Gastroesophageal sphincter (tissue), 4 donors: ENCODE measurements around the gene FNDC11. TPM values are rescaled to one million over a fixed set of nuclear protein-coding genes. Genes with fewer than 3 reads are reported as not detected.

Experiments used
- ATAC-seq: fragments of 150-250 bp; one replicate; pipeline ENCODE4 v1.9.1; 2016; ENCODE audit warnings: mild to moderate bottlenecking, moderate library complexity
- H3K27ac ChIP-seq, 4 donors: fragments of 200-600 bp; sonication (generic) in 3 of 4; 1 replicate in 3 of 4; 2 replicates in 1 of 4; pipeline ENCODE4 v1.5.1; 2016 to 2019
- H3K27me3 ChIP-seq: fragments of 200-600 bp; sonication (generic); one replicate; pipeline ENCODE4 v1.5.1; 2019
- H3K36me3 ChIP-seq, 2 donors: fragments of 200-600 bp; sonication (generic); one replicate each; pipeline ENCODE4 v1.5.1; 2019; ENCODE audit warnings: control low read depth in 1 of 2
- H3K4me1 ChIP-seq, 3 donors: fragments of 200-600 bp; sonication (generic); 1 replicate in 2 of 3; 2 replicates in 1 of 3; pipeline ENCODE4 v1.5.1; 2016 to 2019; ENCODE audit warnings: control low read depth in 2 of 3
- H3K4me3 ChIP-seq, 2 donors: fragments of 200-600 bp; sonication (generic); one replicate each; pipeline ENCODE4 v1.5.1; 2019; ENCODE audit warnings: mild to moderate bottlenecking in 1 of 2, moderate library complexity in 1 of 2
- H3K9me3 ChIP-seq, 3 donors: fragments of 200-600 bp; sonication (generic); one replicate each; pipeline ENCODE4 v1.5.1; 2017 to 2019; ENCODE audit warnings: control low read depth in 2 of 3
- CTCF ChIP-seq, 4 experiments: fragments of 200-600 bp in 2 of 4; fragments of 450-650 bp in 2 of 4; sonication (generic) in 1 of 4; IDR thresholded peaks; one replicate each; pipeline ENCODE4 v1.5.1; 2017 to 2019; ENCODE audit warnings: antibody characterized with exemption in 4 of 4, mild to moderate bottlenecking in 2 of 4, moderate library complexity in 2 of 4
- EP300 ChIP-seq: sonication (generic); formaldehyde crosslinking; IDR thresholded peaks from one replicate; pipeline ENCODE4 v1.6.1; 2017; ENCODE audit warnings: antibody characterized with exemption, mild to moderate bottlenecking
- POLR2A ChIP-seq, 2 donors: fragments of 450-650 bp; IDR thresholded peaks; one replicate each; pipeline ENCODE4 v1.6.1; 2017; ENCODE audit warnings: antibody characterized with exemption in 2 of 2, mild to moderate bottlenecking in 2 of 2, moderate library complexity in 1 of 2
- POLR2AphosphoS5 ChIP-seq: sonication (generic); formaldehyde crosslinking; IDR thresholded peaks from one replicate; pipeline ENCODE4 v1.6.1; 2017; ENCODE audit warnings: antibody characterized with exemption
- WGBS, 2 donors: methylation state at CpG; one replicate each; pipeline ENCODE4 v1.1.5; 2018; ENCODE audit warnings: low coverage in 1 of 2; 5-methylcytosine and 5-hydroxymethylcytosine counted together
- total RNA-seq, 4 donors: library from RNA; depleted of rRNA; stranded (reverse); fragments of >200 nt; gene quantifications; one replicate each; pipeline ENCODE4 v1.1.0, GENCODE V29; 2016

Gene FNDC11
- total RNA-seq, 4 donors from 2014 or later = 0.27 TPM; not detected in 3

DNA sequence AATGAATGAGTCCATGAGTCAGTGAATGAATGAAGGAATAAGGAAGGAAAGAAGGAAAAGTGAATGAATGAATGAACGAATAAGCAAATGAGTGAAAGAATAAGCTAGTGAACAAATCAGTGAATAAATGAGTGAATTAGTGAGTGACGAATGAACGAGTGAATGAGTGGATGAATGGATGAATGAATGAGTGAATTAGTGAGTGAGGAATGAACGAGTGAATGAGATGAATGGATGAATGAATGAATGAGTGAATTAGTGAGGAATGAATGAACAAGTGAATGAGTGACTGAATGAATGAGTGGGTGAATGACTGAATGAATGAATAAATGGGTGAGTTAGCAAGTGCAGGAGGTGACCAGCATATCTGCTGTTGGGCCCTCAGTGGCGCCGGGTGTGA is 10.2 kb upstream of the FNDC11 start:
- H3K9me3 ChIP-seq = no peaks in the 10 kb centered on the region
- 78 to 86% methylated on average over 4 to 6 of the region's 6 CpGs for WGBS, 2 donors
- ATAC-seq = no peak
- no peaks in the 10 kb centered on the region for H3K4me1 ChIP-seq
- peaks cover 53% of the 10 kb centered on the region for H3K27me3 ChIP-seq
- TF ChIP-seq CTCF (IDR thresholded peaks at IDR 0.05) = no peak
- TF ChIP-seq EP300 = no peak
- no peak for TF ChIP-seq POLR2A (IDR thresholded peaks at IDR 0.05)
- TF ChIP-seq POLR2AphosphoS5 = no peak
- no peak overlapping the region for H3K27ac ChIP-seq
- no peaks in the 10 kb centered on the region for H3K36me3 ChIP-seq
- no peak overlapping the region for H3K4me3 ChIP-seq

DNA sequence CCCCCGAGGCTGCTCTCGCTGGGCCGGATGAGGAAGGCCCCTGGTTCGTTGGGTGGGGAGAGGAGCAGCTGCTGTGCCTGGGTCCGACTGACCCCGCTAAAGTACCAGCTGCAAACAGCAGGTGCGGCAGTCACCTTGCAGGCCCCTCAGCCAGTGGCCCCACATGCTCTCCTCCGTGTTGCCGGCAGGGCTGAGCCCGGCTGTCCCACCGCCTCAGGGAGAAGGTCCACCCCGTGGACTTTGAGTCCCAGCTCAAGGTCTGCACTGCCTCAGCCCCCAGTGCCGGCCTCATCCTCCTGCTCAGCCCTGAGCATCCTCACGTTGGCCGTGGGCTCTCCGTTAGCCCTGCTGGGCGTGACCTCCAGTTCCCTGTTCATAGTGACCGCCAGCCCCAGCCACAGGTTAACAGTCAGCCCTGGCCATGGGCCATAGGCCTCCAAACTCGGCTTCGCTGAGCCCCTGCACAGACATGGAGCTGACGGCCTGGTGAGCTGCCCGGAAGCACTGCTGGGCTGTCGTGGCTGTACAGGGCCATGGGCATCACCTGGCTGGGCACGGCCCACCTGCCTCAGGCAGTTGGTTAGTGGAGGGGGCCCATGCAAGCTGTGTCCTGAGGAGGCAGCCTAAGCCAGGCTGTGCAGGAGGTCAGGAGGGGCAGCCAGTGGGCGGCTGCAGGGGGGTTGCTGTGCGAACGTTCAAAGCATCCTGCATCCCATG is 9.6 kb upstream of the FNDC11 start:
- no peak for ATAC-seq
- Histone ChIP-seq H3K4me1 (no peaks in the 10 kb centered on the region), H3K9me3 (no peaks in the 10 kb centered on the region), H3K27ac (no peak overlapping the region), H3K4me3 (no peak overlapping the region), H3K27me3 (peaks cover 56% of the 10 kb centered on the region), H3K36me3 (no peaks in the 10 kb centered on the region)
- WGBS, 2 donors = 40 to 80% methylated on average over 1 to 2 of the region's 27 CpGs
- no peak for TF ChIP-seq POLR2AphosphoS5
- no peak for TF ChIP-seq POLR2A (IDR thresholded peaks at IDR 0.05)
- no peak for TF ChIP-seq EP300
- TF ChIP-seq CTCF (IDR thresholded peaks at IDR 0.05) = no peak

DNA sequence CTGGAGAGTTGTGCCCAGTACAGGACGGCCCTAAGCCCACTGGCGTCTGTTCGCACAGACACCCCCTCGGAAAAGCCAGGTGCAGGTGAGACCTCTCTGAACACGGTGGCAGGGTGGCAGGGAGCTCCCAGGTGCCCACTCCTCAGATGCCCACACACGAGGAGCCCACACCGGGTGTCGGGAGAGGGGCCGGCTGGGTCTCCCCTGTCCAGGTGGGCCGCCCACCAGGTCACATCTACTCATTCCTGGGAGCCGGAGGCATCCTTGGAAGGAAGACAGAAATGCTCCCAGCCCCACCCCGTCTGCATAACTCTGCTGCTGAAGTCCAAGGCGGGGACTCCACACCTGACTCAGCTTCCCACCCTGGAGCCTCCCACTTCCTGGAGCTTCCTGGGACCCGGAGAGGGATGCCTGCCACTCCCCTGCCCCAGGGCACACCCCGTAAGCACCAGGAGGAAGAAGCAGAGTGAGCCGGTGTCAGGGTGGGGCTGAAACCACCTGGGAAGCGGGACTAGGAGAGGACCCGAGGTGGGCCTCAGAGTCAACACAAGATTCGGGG is 8.9 kb upstream of the FNDC11 start:
- Histone ChIP-seq H3K27ac (no peak overlapping the region), H3K27me3 (peaks cover 62% of the 10 kb centered on the region), H3K36me3 (no peaks in the 10 kb centered on the region), H3K9me3 (no peaks in the 10 kb centered on the region), H3K4me3 (no peak overlapping the region), H3K4me1 (no peaks in the 10 kb centered on the region)
- TF ChIP-seq POLR2AphosphoS5 (no peak), EP300 (no peak), CTCF (IDR thresholded peaks at IDR 0.05) (no peak), POLR2A (IDR thresholded peaks at IDR 0.05) (no peak)
- WGBS, 2 donors = 75 to 76% methylated on average over 2 to 4 of the region's 19 CpGs
- ATAC-seq = no peak

- TF ChIP-seq POLR2A (IDR thresholded peaks at IDR 0.05) (no peak), POLR2AphosphoS5 (no peak), CTCF (IDR thresholded peaks at IDR 0.05) (no peak), EP300 (no peak)
- ATAC-seq = no peak
- Histone ChIP-seq H3K4me1 (no peaks in the 10 kb centered on the region), H3K27me3 (peaks cover 70% of the 10 kb centered on the region), H3K27ac (no peak overlapping the region), H3K9me3 (no peaks in the 10 kb centered on the region), H3K4me3 (no peak overlapping the region), H3K36me3 (no peaks in the 10 kb centered on the region)
- 60% methylated on average over 1 of the region's 6 CpGs; no CpG with 5 or more reads in 1 of the 2 donors for WGBS, 2 donors
These were observed 8.1 kb upstream of the FNDC11 start for GRCh38 chr20:63545814-63546213.
